G401.6 (cell line): ENCODE measurements around the gene LYG1.

ENCODE experiments used
- FAIRE-seq: peaks from 2 replicates; lab custom pipeline; 2012; peaks lifted over from hg19 to GRCh38; lab: Jason Lieb, UNC

LYG1 gene

GRCh38 chr2:99261242-99261641, 39.8 kb downstream of the LYG1 start:
- no peak for FAIRE-seq

GRCh38 chr2:99260184-99260583, 40.8 kb downstream of the LYG1 start:
- no peak for FAIRE-seq

DNA sequence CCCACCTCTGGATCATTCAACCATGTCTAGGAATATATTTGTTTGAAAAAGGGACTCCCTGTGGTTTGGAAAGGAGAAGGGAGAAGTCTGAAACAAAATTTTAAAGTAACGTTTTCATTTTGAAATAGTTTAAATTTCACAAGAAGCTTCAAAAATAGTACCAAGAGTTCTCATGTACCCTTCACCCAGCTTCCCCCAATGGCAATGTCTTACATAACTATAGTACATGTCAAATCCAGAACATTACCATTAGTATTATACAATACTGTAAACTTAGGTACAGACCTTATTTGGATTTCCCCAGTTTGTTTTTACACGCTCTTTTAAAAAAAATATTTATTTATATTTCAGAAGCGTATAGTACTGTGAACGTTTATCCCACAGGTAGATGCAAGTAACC, 41.5 kb downstream of the LYG1 start:
- no peak for FAIRE-seq

DNA sequence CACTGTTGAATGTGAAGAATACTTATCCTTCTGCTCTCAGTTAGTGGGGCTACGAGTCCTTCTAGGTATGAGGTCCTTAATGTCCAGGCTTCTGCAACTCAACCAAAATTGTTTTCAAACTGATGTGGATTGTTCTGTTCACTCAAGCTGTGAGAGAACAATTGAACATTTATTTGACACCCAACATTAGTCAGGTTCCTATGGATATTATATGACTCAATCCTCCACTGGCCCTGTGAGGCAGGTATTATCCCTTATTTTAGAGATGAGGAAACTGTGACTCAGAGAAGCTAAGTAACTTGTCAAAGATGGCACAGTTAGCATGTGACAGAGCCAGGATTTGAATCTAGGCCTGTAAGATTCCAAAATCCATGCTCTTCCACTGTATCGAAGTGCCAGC, 44.3 kb downstream of the LYG1 start:
- no peak for FAIRE-seq

- FAIRE-seq, result no peak
These were observed 45.3 kb downstream of the LYG1 start, which contains the start of gene LYG2 for GRCh38 chr2:99255491-99256318. Gene LYG2 (minus strand): TSS chr2:99255666. CDS start chr2:99254260, 1,406 bp downstream.

- FAIRE-seq, result no peak
These were observed 51.0 kb downstream of the LYG1 start for GRCh38 chr2:99249951-99250350.

DNA sequence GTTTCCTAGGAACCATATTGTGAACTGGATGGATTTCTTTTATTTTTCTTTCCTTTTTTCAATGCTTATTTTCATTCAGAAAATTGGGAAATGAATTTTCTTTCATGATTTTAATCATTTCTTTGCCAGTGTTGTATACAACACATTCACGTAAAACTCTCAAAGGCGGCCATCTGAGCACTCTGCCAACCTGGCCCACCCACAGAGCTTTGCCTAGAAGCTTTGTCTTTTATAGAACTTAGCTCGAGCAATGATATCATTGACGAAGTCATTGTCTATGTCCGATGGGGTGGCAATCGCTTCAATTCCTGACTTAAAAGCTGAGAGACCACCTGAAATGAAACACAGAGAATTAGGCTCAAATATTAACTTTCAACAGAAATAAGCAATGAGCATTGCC, 58.8 kb downstream of the LYG1 start:
- FAIRE-seq, result no peak

GRCh38 chr2:99240431-99240830, 60.6 kb downstream of the LYG1 start:
- FAIRE-seq, result no peak

DNA sequence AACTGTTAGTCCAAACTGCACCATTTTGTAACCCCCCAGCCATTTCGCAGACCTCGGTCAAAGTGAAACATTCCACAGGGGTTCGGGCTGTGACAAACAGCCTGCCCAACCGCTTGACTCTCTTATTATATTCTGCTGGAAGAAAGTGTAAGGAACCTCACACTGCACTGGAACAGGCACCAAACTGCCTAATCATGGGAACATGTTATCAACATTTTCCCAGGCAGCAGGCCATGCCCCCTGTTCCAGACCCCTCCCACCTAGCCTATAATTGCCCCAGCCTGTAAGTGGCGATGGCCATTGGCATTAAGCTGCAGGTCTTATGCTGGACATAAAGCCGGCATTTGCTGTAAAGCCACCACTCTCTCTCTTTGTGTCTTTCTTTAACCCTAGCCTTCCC, 62.4 kb downstream of the LYG1 start:
- no peak for FAIRE-seq
